HG03139 (cell line): ENCODE results near the gene STAT1.

Experiments
- ATAC-seq: cut with Tn5 transposase; IDR thresholded peaks from one replicate; pipeline ENCODE4 v1.9.1; 2021; ENCODE audit not compliant: unreplicated experiment

Gene STAT1

GRCh38 chr2:190927301-190927700, 86.7 kb downstream of the STAT1 start:
- ATAC-seq: no peak

- no peak for ATAC-seq
Observed at GRCh38 chr2:190922376-190922775, 91.6 kb downstream of the STAT1 start.

- no peak for ATAC-seq
Observed at GRCh38 chr2:190920085-190920484, 93.9 kb downstream of the STAT1 start.
